Fibroblast of the aortic adventitia (primary cell): ENCODE data around the gene APOOL. TPM values are rescaled to one million over a fixed set of nuclear protein-coding genes. Genes with fewer than 3 reads are reported as not detected.
"Not testable (repeated sequence)": the region's sequence is repeated elsewhere in the genome, so short reads cannot be mapped to it uniquely, and the experiment has no call there.

Experiments used
- DNase-seq: peaks from one replicate; pipeline ENCODE4 v3.0.0-alpha.2; 2010; ENCODE audit warnings: low read depth
- H3K4me3 ChIP-seq: 2 replicates; pipeline ENCODE4 v1.5.1; 2011; ENCODE audit warnings: low read depth, mild to moderate bottlenecking, control low read depth, low read length, moderate library complexity
- CTCF ChIP-seq: IDR thresholded peaks from 2 replicates; pipeline ENCODE4 v1.5.1; 2011; ENCODE audit warnings: mild to moderate bottlenecking, low read length, control low read depth, inconsistent platforms; ENCODE audit not compliant: insufficient read depth
- total RNA-seq: library from RNA; depleted of rRNA; stranded (reverse); fragments of >200 nt; gene quantifications from 2 replicates; pipeline ENCODE4 v1.2.3, GENCODE V29; 2012; ENCODE audit warnings: low replicate concordance

APOOL gene
- total RNA-seq, 1 donor = 18.0 TPM

GRCh38 chrX:85065512-85066198 lies 62.0 kb downstream of the APOOL start:
- no peak overlapping the region for H3K4me3 ChIP-seq
- TF ChIP-seq CTCF = no peak
- DNase-seq = no peak

DNA sequence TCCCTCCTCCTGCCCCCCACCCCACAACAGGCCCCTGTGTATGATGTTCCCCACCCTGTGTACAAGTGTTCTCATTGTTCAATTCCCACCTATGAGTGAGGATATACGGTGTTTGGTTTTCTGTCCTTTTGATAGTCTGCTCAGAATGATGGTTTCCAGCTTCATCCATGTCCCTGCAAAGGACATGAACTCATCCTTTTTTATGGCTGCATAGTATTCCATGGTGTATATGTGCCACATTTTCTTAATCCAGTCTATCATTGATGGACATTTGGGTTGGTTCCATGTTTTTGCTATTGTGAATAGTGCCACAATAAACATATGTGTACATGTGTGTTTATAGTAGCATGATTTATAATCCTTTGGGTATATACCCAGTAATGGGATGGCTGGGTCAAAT lies 73.6 kb downstream of the APOOL start:
- not testable (repeated sequence) for DNase-seq, H3K4me3 ChIP-seq

- peak; percentile 59 for DNase-seq
- no peak overlapping the region for H3K4me3 ChIP-seq
- peak; percentile 96 for TF ChIP-seq CTCF
Measured at GRCh38 chrX:85084770-85085393, 81.2 kb downstream of the APOOL start.

GRCh38 chrX:85089321-85089840 lies 85.7 kb downstream of the APOOL start:
- no peak for DNase-seq
- TF ChIP-seq CTCF = no peak

DNA sequence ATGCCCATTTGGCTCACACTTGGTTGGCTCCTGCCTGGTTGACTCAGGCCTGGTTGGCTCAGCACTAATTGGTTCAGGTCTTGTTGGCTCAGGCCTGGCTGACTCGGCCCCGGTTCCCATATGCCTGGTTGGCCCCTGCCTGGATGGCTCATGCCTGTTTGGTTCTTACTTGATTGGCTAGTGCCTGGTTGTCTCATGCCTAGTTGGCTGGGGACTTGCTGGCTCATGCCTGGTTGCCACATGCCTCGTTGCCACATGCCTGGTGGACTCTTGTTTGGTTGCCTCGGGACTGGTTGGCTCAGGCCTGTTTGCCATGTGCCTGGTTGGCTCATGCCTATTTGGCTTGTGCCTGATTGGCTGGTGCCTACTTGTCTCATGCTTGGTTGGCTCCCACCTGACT lies 103.7 kb downstream of the APOOL start:
- no peak overlapping the region for H3K4me3 ChIP-seq
- TF ChIP-seq CTCF = no peak
- DNase-seq = no peak

More at GRCh38 chrX:85089321-85089840, 85.7 kb downstream of the APOOL start:
- H3K4me3 ChIP-seq = no peak overlapping the region

DNA sequence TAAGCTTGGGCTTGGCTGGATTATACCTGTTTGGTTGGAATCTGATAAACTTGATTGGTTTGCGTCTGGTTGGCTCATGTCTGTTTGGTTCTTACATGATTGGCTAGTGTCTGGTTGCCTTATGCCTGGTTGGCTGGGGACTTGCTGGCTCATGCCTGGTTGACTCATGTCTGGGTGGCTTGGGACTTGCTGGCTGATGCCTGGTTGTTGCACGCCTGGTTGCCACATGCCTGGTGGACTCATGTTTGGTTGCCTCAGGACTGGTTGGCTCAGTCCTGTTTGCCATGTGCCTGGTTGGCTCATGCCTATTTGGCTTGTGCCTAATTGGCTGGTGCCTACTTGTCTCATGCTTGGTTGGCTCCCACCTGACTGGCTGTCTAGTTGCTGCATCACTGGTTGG lies 104.5 kb downstream of the APOOL start:
- DNase-seq = no peak
- H3K4me3 ChIP-seq = no peak overlapping the region
- no peak for TF ChIP-seq CTCF

DNA sequence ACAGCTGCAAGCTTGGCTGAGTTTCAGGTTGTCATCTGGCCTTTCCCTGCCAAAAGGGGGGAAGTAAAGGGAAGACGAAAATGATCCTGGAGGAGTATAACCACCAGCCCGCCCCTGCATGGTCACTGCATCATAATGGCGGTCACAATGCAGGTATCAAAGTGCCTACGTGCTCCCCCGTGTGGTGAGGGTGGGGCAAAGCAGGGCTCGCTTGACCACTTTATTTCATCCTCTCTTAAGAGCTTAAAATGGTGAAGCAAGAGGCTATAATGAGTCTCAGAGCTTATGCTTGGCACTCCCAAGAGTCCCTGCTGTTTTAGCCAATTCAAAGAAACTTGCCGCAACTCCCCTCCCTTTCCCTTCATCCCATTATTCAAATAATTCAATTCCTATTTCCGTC lies 105.6 kb downstream of the APOOL start:
- DNase-seq = no peak
- TF ChIP-seq CTCF = peak; percentile 26

More for the DNA sequence above, 105.6 kb downstream of the APOOL start:
- no peak overlapping the region for H3K4me3 ChIP-seq
